Fibroblast of the conjunctiva (primary cell): Measurements from ENCODE around the gene AARS2.
"Not testable (repeated sequence)": the region's sequence is repeated elsewhere in the genome, so short reads cannot be mapped to it uniquely, and the experiment has no call there.

Source experiments
- DNase-seq: peaks from one replicate; pipeline ENCODE4 v3.0.0-alpha.2; 2010; ENCODE audit warnings: low read depth

The AARS2 gene

GRCh38 chr6:44312901-44313788, at the start of gene AARS2:
Gene AARS2, minus strand, starts transcription at chr6:44313347. Its CDS starts 24 bp downstream, at chr6:44313323.
- peak; percentile 62 for DNase-seq

DNA sequence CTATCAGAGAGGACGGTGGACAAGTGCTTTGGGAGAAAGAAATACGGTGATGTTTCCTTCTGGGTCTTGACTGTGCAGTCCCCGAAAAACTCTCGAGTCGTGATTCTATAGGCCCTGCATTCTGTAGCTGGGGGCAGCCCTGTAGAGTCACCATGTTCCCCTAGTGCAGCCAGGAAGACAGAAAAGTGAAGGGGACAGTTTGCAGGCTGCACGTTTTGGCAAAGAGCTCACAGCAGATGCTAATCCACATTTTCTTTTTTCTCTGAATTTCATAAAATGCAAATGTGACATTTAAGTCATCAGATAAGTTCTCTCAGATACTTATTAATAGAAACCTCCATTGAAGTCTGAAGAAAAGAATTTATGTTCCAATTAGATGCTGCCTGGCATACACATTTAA, 48.8 kb upstream of the AARS2 start:
- no peak for DNase-seq

GRCh38 chr6:44359973-44360372, 46.8 kb upstream of the AARS2 start:
- DNase-seq: no peak

DNA sequence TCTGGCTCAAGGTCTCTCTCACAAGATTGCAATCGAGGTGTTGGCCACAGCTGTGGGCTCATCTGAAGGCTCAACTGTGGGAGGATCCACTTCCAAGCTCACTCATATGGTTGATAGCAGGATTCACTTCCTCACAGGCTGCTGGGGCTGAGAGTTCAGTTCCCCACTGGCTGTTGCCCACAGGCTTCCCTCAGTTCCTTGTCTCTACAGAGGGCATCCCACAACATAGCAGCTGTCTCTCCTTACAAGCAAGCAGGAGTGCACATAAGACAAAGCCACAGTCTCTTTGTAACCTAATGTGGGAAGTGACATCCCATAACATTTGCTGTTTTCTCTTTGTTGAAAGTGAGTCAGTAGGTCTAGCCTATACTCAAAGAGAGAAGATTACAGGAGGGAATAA, 43.3 kb upstream of the AARS2 start:
- DNase-seq: no peak

GRCh38 chr6:44355640-44356039, 42.5 kb upstream of the AARS2 start:
- DNase-seq: no peak

DNA sequence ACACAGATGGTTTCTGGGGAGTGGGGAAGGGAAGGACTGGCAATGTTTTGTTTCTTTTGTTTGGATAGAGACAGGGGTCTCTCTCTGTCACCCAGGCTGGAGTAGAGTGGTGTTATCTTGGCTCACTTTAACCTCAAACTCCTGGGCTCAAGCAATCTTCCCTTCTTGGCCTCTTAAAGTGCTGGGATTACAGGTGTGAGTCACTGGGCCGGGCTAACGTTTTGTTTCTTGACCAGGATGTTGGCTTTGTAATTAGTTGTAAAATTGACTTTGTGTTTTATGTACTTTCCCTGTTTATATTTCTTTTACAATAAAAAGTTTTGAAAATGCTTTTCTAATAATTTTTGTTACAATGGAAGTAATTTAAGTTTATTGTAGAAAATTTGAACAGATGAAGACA, 40.2 kb upstream of the AARS2 start:
- no peak for DNase-seq

- DNase-seq: no peak
Measured at GRCh38 chr6:44352259-44352658, 39.1 kb upstream of the AARS2 start.

- not testable (repeated sequence) for DNase-seq
Measured at GRCh38 chr6:44350650-44350994, 37.5 kb upstream of the AARS2 start.

GRCh38 chr6:44349904-44350649, 36.9 kb upstream of the AARS2 start:
- DNase-seq: no peak

DNA sequence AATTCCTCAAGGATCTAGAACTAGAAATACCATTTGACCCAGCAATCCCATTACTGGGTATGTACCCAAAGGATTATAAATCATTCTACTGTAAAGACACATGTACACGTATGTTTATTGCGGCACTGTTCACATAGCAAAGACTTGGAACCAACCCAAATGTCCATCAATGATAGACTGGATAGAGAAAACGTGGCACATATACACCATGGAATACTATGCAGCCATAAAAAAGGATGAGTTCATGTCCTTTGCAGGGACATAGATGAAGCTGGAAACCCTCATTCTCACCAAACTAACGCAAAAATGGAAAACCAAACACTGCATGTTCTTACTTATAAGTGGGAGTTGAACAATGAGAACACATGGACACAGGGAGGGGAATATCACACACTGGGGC, 33.7 kb upstream of the AARS2 start:
- not testable (repeated sequence) for DNase-seq

DNA sequence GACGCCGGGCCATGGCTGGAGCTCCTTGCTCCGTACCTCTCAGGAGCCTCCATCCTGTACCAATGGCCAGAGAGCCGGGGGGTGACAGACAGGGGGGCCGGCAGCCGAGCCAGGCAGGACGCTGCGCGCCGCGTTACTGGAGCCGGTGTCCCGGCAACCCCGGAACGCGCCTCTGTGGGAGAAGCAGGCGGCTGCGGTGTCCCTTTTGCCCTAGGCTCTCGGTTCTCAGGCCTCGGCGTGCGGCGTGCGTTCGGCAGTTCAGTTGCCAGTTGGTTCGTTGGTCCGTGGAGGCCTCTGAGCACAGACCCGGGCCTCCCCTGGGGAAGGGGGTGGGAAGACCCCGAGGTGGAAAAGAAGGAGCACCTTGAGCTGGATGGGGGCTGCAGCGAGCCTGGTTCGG, 29.3 kb upstream of the AARS2 start, which contains the start of gene SPATS1:
TSS of gene SPATS1 (plus strand) at position 162 of the 400 bp plus-strand sequence. CDS start 446 bp downstream, outside the sequence.
- DNase-seq: no peak

GRCh38 chr6:44342052-44342451, 28.9 kb upstream of the AARS2 start:
- DNase-seq: no peak

- no peak for DNase-seq
Measured at GRCh38 chr6:44341095-44341890, 28.1 kb upstream of the AARS2 start.

DNA sequence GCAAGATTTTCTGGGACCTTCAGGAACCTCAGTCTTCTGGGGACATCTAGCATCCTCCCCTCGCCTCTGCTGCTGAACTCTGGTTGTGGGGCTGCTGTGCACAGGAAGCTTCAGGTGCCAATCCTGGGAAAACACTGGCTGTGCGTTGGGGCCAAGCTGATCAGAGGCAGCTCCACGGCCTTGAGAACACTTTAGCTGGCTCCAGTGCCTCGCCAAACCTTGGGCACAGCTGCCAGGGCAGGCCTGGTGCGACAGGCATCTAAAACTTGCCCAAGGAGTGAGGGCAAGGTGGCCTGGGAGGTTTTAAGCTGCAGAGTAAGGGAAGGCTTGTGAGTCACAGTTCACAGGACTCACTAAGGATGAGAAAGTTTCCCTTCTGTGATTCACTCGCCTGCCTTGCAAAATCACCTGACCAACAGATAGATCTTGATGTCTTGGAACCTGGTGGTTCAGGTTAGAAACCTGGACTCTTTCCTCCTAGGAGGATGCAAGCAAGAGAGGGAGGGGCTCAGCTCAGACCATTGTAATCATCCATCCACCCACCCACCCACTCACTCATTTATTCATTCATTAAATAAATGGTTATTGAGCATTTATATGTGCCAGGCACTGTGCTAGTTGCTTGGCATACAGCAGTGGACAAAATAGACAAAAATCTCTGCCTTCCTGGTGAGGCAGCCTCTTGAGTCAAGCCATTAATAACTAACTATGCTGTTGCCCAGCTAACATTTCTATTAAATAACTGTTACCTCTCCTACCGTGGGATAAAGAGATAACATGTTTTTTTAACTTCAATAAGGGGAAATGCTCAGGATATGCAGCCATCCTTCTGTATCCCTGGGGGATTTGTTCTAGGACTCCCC, 26.8 kb upstream of the AARS2 start:
- no peak for DNase-seq

DNA sequence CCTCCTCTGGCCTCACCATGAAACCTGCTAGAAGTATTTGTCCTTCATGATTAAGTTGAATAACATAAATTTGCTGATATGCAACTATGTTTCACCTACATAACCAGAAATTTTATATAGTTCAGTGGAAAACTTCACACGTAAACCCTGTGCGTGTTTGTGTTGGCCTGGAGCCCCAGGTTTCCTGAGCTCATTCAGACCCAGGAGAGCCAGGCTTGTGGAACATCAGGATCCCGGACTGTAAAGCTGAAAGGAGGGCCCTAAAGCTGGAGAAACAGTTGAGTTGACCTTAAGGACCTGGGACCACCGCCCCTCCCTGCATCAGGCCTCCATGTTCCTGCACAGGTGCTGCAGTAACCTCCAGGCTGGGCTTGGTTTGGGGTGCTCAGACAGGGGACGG, 26.2 kb upstream of the AARS2 start:
- DNase-seq: no peak

- DNase-seq: peak; percentile 34
Measured at GRCh38 chr6:44338228-44339122, 25.3 kb upstream of the AARS2 start.

DNA sequence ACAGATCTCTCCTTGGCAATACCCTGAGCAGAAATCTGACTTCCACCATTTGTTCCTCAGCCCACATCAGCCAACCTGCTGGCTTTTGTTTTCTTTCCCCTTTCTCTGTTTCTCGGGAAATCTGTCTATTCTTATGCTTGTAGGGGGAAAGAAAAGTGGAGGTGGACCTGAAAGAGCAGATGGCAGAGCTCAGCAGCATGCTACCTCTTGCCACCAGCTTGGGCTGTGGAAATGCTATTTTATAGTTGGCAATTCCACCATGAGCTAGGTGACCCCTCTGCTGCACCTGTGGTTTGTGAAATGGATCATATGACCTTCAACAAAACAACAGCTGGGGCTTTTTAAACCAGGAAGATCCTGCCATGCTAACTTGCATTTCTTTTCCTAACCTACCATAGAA, 22.5 kb upstream of the AARS2 start:
- no peak for DNase-seq

DNA sequence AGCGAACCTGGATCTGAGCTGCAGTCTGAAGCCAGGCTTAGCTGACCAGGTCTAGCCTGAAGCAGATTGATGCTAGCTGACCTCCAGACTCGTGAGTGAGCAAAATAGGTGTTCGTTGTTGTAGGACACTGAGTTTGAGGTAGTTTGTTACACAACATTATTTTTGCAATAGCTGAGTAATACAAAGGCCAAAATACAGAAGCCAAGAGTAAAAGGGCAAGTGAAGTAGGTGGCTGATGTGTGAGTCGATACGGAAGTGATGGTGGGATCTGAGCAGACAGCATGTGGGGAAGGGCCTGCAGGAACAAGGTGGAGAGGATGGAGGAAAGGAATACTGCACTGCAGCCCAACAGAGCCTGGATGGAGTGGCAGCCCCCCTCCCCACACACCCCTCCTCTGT, 20.8 kb upstream of the AARS2 start:
- no peak for DNase-seq

GRCh38 chr6:44333273-44333919, 20.2 kb upstream of the AARS2 start:
- DNase-seq: no peak

DNA sequence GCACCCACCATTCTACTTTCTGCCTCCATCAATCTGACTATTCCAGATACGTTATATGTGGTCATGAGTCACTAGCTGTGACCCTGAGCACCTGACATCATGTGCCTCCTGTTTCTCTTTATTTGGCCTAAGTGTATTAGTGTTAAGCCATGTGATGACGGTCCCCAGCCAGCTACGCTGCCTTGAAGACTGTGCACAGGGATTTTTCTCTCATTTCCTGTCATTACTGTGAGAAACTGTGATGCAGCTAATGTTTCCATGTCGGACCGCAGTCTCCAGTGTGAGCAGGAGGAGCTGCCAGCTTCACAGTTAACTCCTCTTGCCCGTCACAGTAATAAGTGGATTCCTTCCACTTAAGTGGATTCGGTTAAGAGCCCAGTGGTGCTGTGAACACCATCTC, 19.4 kb upstream of the AARS2 start:
- no peak for DNase-seq
